H1 (cell line): ENCODE measurements around the gene METTL8. TPM values are rescaled to one million over a fixed set of nuclear protein-coding genes. Genes with fewer than 3 reads are reported as not detected.
A peak's percentile ranks its signal among the peaks of the same experiment; 100 is the strongest.

Source experiments
- CTCF ChIA-PET: fragments of 300-600 bp; sonication (Branson Sonifier 250); formaldehyde crosslinking; loops from one replicate; lab custom pipeline; 2021; ENCODE audit not compliant: partially characterized antibody; lab: Charles Lee
- POLR2A ChIA-PET: fragments of 300-600 bp; sonication (Branson Sonifier 250); formaldehyde crosslinking; loops from one replicate; lab custom pipeline; 2021; ENCODE audit warnings: inconsistent platforms; ENCODE audit not compliant: partially characterized antibody; lab: Charles Lee
- DNase-seq, 2 experiments: peaks; one replicate each; pipeline versions ENCODE4 v3.0.0 to v3.0.0-alpha.2; 2010 to 2022; ENCODE audit warnings: low spot score in 2 of 2, low read depth in 1 of 2, mixed read lengths in 1 of 2
- FAIRE-seq: peaks from 2 replicates; lab custom pipeline; 2011; peaks lifted over from hg19 to GRCh38; lab: Jason Lieb, UNC
- H2AFZ ChIP-seq: 2 replicates; pipeline ENCODE4 v1.8.1; 2012; ENCODE audit warnings: low read length, inconsistent platforms
- H2AK5ac ChIP-seq: 2 replicates; pipeline ENCODE4 v1.6.1; 2013; ENCODE audit warnings: low read depth, low read length
- H2BK120ac ChIP-seq: replicated peaks from 2 replicates; pipeline ENCODE3; 2013; ENCODE audit warnings: low read depth, low read length, inconsistent platforms
- H2BK12ac ChIP-seq: 2 replicates; pipeline ENCODE4 v1.6.1; 2013; ENCODE audit warnings: low read depth, low read length
- H2BK15ac ChIP-seq: 2 replicates; pipeline ENCODE4 v1.6.1; 2013; ENCODE audit warnings: low read length
- H2BK20ac ChIP-seq: 2 replicates; pipeline ENCODE4 v1.6.1; 2013; ENCODE audit warnings: low read length
- H2BK5ac ChIP-seq: 2 replicates; pipeline ENCODE4 v1.6.1; 2013; ENCODE audit warnings: low read depth, low read length
- H3K14ac ChIP-seq: 2 replicates; pipeline ENCODE4 v1.6.1; 2013; ENCODE audit warnings: inconsistent platforms; ENCODE audit not compliant: insufficient read length
- H3K18ac ChIP-seq: 2 replicates; pipeline ENCODE4 v1.6.1; 2013; ENCODE audit warnings: low read length; ENCODE audit errors: extremely low read depth
- H3K23ac ChIP-seq: 2 replicates; pipeline ENCODE4 v1.6.1; 2013; ENCODE audit warnings: inconsistent platforms; ENCODE audit not compliant: insufficient read length
- H3K23me2 ChIP-seq: 2 replicates; pipeline ENCODE4 v1.6.1; 2013; ENCODE audit warnings: low read depth, low read length
- H3K27ac ChIP-seq: 2 replicates; pipeline ENCODE4 v1.6.1; 2011; ENCODE audit warnings: low read depth, low read length, inconsistent platforms
- H3K27me3 ChIP-seq, 4 experiments: replicated peaks in 1 of 4; 1 replicate in 1 of 4; 2 replicates in 3 of 4; pipeline versions ENCODE4 v1.6.1 to v1.8.1; 2011 to 2013; ENCODE audit warnings: low read length in 3 of 4, mild to moderate bottlenecking in 3 of 4, inconsistent platforms in 2 of 4, mixed read lengths in 2 of 4, moderate library complexity in 1 of 4; ENCODE audit not compliant: control insufficient read depth in 3 of 4, insufficient read depth in 3 of 4; ENCODE audit errors: extremely low read depth in 1 of 4
- H3K36me3 ChIP-seq, 4 experiments: 2 replicates each; pipeline versions ENCODE4 v1.6.1 to v1.8.1; 2011 to 2013; ENCODE audit warnings: mild to moderate bottlenecking in 4 of 4, low read length in 3 of 4, moderate library complexity in 2 of 4, control low read depth in 1 of 4, inconsistent platforms in 1 of 4; ENCODE audit not compliant: insufficient read depth in 4 of 4, control insufficient read depth in 2 of 4
- H3K4ac ChIP-seq: replicated peaks from 2 replicates; pipeline ENCODE3; 2013; ENCODE audit warnings: low read length, low read depth, mixed read lengths, inconsistent platforms; ENCODE audit not compliant: insufficient read length
- H3K4me1 ChIP-seq, 4 experiments: replicated peaks in 1 of 4; 1 replicate in 1 of 4; 2 replicates in 3 of 4; pipeline versions ENCODE4 v1.6.1 to v1.8.1; 2011 to 2013; ENCODE audit warnings: low read length in 3 of 4, inconsistent platforms in 2 of 4, mixed read lengths in 1 of 4; ENCODE audit not compliant: insufficient read depth in 4 of 4, control insufficient read depth in 3 of 4
- H3K4me2 ChIP-seq, 2 experiments: 2 replicates each; pipeline versions ENCODE4 v1.6.1 to v1.8.1; 2011 to 2013; ENCODE audit warnings: low read depth in 2 of 2, low read length in 2 of 2, control low read depth in 1 of 2, inconsistent platforms in 1 of 2, mild to moderate bottlenecking in 1 of 2; ENCODE audit not compliant: insufficient read depth in 1 of 2
- H3K4me3 ChIP-seq, 4 experiments: fragments of 200-600, 300-600 bp in 1 of 4; sonication (generic), shearing (Covaris generic), sonication (Bioruptor Twin) in 1 of 4; 2 replicates each; pipeline versions ENCODE4 v1.5.1 to v1.8.1; 2011 to 2016; ENCODE audit warnings: low read length in 4 of 4, low read depth in 3 of 4, control low read depth in 2 of 4, inconsistent platforms in 2 of 4, mild to moderate bottlenecking in 2 of 4, mixed read lengths in 1 of 4, moderate library complexity in 1 of 4; ENCODE audit not compliant: insufficient read depth in 2 of 4; ENCODE audit errors: extremely low read depth in 1 of 4
- H3K56ac ChIP-seq: replicated peaks from 2 replicates; pipeline ENCODE3; 2013; ENCODE audit warnings: low read depth, mild to moderate bottlenecking, mixed read lengths, low read length, inconsistent platforms; ENCODE audit not compliant: insufficient read length
- H3K79me1 ChIP-seq: 2 replicates; pipeline ENCODE4 v1.6.1; 2013; ENCODE audit warnings: low read depth, low read length, control low read depth
- H3K79me2 ChIP-seq, 2 experiments: 2 replicates each; pipeline versions ENCODE4 v1.6.1 to v1.8.1; 2012 to 2013; ENCODE audit warnings: low read length in 2 of 2, mild to moderate bottlenecking in 2 of 2, inconsistent platforms in 1 of 2; ENCODE audit not compliant: insufficient read depth in 2 of 2, control insufficient read depth in 1 of 2
- H3K9ac ChIP-seq, 4 experiments: replicated peaks in 1 of 4; 1 replicate in 1 of 4; 2 replicates in 3 of 4; pipeline versions ENCODE4 v1.6.1 to v1.8.1; 2011 to 2013; ENCODE audit warnings: low read depth in 3 of 4, low read length in 3 of 4, control low read depth in 2 of 4, mild to moderate bottlenecking in 2 of 4, moderate library complexity in 2 of 4, inconsistent platforms in 1 of 4; ENCODE audit errors: extremely low read depth in 1 of 4
- H3K9me3 ChIP-seq, 2 experiments: 2 replicates each; pipeline versions ENCODE4 v1.6.1 to v1.8.1; 2012 to 2013; ENCODE audit warnings: mild to moderate bottlenecking in 2 of 2, moderate library complexity in 2 of 2, control low read depth in 1 of 2, inconsistent platforms in 1 of 2, low read depth in 1 of 2, low read length in 1 of 2, mixed read lengths in 1 of 2; ENCODE audit not compliant: insufficient read depth in 2 of 2
- H4K20me1 ChIP-seq, 2 experiments: replicated peaks in 1 of 2; 2 replicates each; pipeline versions ENCODE3 to v1.8.1; 2011 to 2013; ENCODE audit warnings: inconsistent platforms in 2 of 2, low read length in 2 of 2, mild to moderate bottlenecking in 1 of 2; ENCODE audit not compliant: insufficient read depth in 2 of 2, control insufficient read depth in 1 of 2
- H4K5ac ChIP-seq: 2 replicates; pipeline ENCODE4 v1.6.1; 2013; ENCODE audit warnings: low read length, low read depth, mixed read lengths, inconsistent platforms; ENCODE audit not compliant: insufficient read length
- H4K8ac ChIP-seq: 2 replicates; pipeline ENCODE4 v1.8.0; 2013; ENCODE audit warnings: mild to moderate bottlenecking, moderate library complexity, low read length, inconsistent platforms; ENCODE audit not compliant: insufficient read depth; ENCODE audit errors: extremely low read depth
- H4K91ac ChIP-seq: replicated peaks from 2 replicates; pipeline ENCODE3; 2013; ENCODE audit warnings: low read length, mixed read lengths, inconsistent platforms; ENCODE audit not compliant: insufficient read length
- BACH1 ChIP-seq: IDR thresholded peaks from 2 replicates; pipeline ENCODE4 v1.6.1; 2012; ENCODE audit warnings: low read length, improper control_type of control experiment
- NRF1 ChIP-seq: IDR thresholded peaks from 2 replicates; pipeline ENCODE4 v1.6.1; 2011; ENCODE audit warnings: mild to moderate bottlenecking, low read depth, low read length, improper control_type of control experiment
- POLR2A ChIP-seq, 2 experiments: IDR thresholded peaks; 1 replicate in 1 of 2; 2 replicates in 1 of 2; pipeline ENCODE4 v1.6.1; 2011; ENCODE audit warnings: low read depth in 2 of 2, low read length in 2 of 2, mild to moderate bottlenecking in 2 of 2; ENCODE audit errors: control extremely low read depth in 1 of 2
- POLR2AphosphoS5 ChIP-seq: IDR thresholded peaks from 2 replicates; pipeline ENCODE4 v1.6.1; 2011; ENCODE audit warnings: low read depth, low read length
- SRF ChIP-seq: IDR thresholded peaks from 2 replicates; pipeline ENCODE4 v1.6.1; 2011; ENCODE audit warnings: mild to moderate bottlenecking, low read depth, low read length, moderate library complexity
- TBP ChIP-seq: IDR thresholded peaks from 2 replicates; pipeline ENCODE4 v1.6.1; 2011; ENCODE audit warnings: low read depth, low read length, improper control_type of control experiment
- ZNF274 ChIP-seq: IDR thresholded peaks from 2 replicates; pipeline ENCODE4 v1.7.0; 2012; ENCODE audit warnings: low read length, borderline replicate concordance; ENCODE audit errors: extremely low read depth
- WGBS, 2 experiments: shearing (Covaris generic) in 1 of 2; methylation state at CpG; one replicate each; pipeline versions ENCODE4 v1.1.6 to v1.1.7; 2013 to 2015; ENCODE audit warnings: low lambda C conversion rate in 2 of 2, mixed read lengths in 2 of 2, inconsistent platforms in 1 of 2, low coverage in 1 of 2, missing lambda C conversion rate in 1 of 2; ENCODE audit not compliant: insufficient replicate concordance in 2 of 2, insufficient coverage in 1 of 2, insufficient read length in 1 of 2; ENCODE audit errors: extremely low coverage in 1 of 2, missing lambda C conversion rate in 1 of 2; 5-methylcytosine and 5-hydroxymethylcytosine counted together
- polyA plus RNA-seq, 7 experiments: library from polyadenylated mRNA; depleted of rRNA in 3 of 7; stranded (reverse) in 5 of 7; unstranded in 2 of 7; fragments of >200 nt in 5 of 7; fragments of 200-250 nt in 2 of 7; gene quantifications; 1 replicate in 5 of 7; 2 replicates in 1 of 7; 4 replicates in 1 of 7; pipeline versions ENCODE4 v1.2.1 to v1.2.3, GENCODE V29; 2011 to 2013; ENCODE audit warnings: missing spikeins in 2 of 7, mixed read lengths in 2 of 7
- total RNA-seq: library from RNA; stranded (reverse); fragmentation: NEBNext Ultra II Directional; extraction: Animal tissue kit (Norgen Biotek cat#: 25700); gene quantifications from 2 replicates; pipeline ENCODE4 v1.2.1, GENCODE V29; 2021

The METTL8 gene
- total and polyA plus RNA-seq, 2 of the 8 experiments (the other 6 are each of a cell fraction or from before 2014, with no cell fraction given) = 17.6 to 79.7 TPM

DNA sequence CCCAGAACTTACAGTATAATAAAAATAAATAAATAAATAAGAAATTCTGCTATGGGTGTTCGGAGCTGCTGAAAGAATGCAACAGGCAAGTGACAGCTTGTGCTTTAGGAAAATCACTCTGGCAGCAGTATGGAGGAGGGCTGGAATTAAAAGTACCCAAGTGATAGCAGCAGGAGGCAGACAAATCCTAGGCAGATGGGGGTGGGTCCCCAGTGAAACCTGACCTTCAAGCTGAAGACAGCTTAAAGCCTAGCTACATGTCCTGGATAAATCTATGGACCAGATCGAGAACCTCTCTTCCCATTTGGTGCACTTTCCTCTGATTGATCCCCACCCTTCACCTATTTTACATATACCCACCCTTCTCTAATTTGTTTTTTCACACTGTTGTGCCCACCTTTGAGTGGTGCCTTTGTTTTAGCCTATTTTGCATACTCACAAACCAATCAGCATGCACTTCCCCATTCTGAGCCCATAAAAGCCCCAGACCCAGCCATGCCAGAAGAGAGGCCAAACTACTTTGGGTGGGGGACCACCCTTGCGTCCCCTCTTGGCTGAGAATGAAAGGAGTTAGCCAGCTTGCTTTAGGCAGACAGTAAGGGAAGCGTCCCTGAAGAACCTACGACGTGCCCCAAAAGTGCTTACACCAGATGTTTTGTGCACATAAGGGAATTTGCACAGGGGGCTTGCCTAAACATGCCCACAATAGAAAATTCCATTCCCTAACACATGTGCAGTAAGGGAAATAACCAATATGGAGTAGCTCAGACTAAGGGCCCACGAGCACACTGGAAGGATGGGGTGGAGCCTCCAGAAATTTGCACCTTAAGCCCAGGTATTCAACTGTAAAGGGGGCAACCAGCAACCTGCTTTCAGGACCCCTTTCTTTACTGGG is 3.0 kb downstream of the METTL8 start:
- peak overlapping the region; percentile 93 for H2BK120ac ChIP-seq
- H3K23ac ChIP-seq = no peak overlapping the region
- peak overlapping the region; percentile 10; the same call in 1 of the 2 replicates for H2BK12ac ChIP-seq
- no peak overlapping the region for H2AFZ ChIP-seq
- no peak overlapping the region for H2AK5ac ChIP-seq
- H3K4ac ChIP-seq = peak overlapping the region; percentile 76
- H3K27ac ChIP-seq = peak overlapping the region; percentile 58; the same call in 1 of the 2 replicates
- peak overlapping the region; percentile 33 to 96; a peak in 3 of 4 replicates for H3K4me2 ChIP-seq
- H3K4me3 ChIP-seq = peak overlapping the region in 1 of 4 experiments; percentile 5; a peak in 1 of 8 replicates
- no peak overlapping the region for H2BK15ac ChIP-seq
- H3K9me3 ChIP-seq = no peaks in the 10 kb centered on the region; a peak in 1 of 4 replicates
- H3K14ac ChIP-seq = no peak overlapping the region
- WGBS, 2 experiments = 57% methylated on average over 7 of the region's 7 CpGs; no CpG with 5 or more reads in 1 of the 2 experiments
- peak overlapping the region; percentile 43; the same call in 1 of the 2 replicates for H4K8ac ChIP-seq
- ChIA-PET CTCF (interaction anchor here (0.6 to 3.8 kb wide), 8 partner anchors 8 to 590 kb away, joined by 3 to 20 read pairs (median 4); no protein-coding TSS in a partner anchor), POLR2A (interaction anchor here (0.6 to 4.8 kb wide), 17 partner anchors 10 to 462 kb away, joined by 3 to 21 read pairs (median 3); partner anchors contain the start of genes CYBRD1 and TLK1)
- H4K20me1 ChIP-seq = peaks cover 0 to 3% of the 10 kb centered on the region in 2 experiments
- TF ChIP-seq BACH1 (no peak), POLR2AphosphoS5 (peak; percentile 19; the same call in 1 of the 2 replicates), POLR2A (IDR thresholded peaks at IDR 0.05; ENCODE audit: control extremely low read depth in 1 of 2, low read depth in 2 of 2, low read length in 2 of 2) (peak in 1 of 2 experiments; percentile 59; a peak in 2 of 3 replicates), TBP (peak; percentile 62), SRF (no peak), NRF1 (no peak), ZNF274 (no peak)
- H3K4me1 ChIP-seq = peaks cover 3 to 19% (median 10%) of the 10 kb centered on the region in 4 experiments
- peaks cover 0 to 83% of the 10 kb centered on the region in 2 experiments; a peak in 2 of 4 replicates for H3K79me2 ChIP-seq
- peak overlapping the region; percentile 6; the same call in 1 of the 2 replicates for H2BK20ac ChIP-seq
- no peak overlapping the region for H3K9ac ChIP-seq
- H2BK5ac ChIP-seq = peak overlapping the region; percentile 90; the same call in 1 of the 2 replicates
- H4K5ac ChIP-seq = peak overlapping the region; percentile 62
- H4K91ac ChIP-seq = no peak overlapping the region
- H3K27me3 ChIP-seq = no peaks in the 10 kb centered on the region
- peaks cover 4% of the 10 kb centered on the region; the same call in 1 of the 2 replicates for H3K23me2 ChIP-seq
- peaks cover 2% of the 10 kb centered on the region for H3K79me1 ChIP-seq
- no peak for DNase-seq
- peak; percentile 36 for FAIRE-seq
- no peak overlapping the region for H3K56ac ChIP-seq
- peak overlapping the region; percentile 65; the same call in 1 of the 2 replicates for H3K18ac ChIP-seq
- peaks cover 0 to 7% (median under 1%) of the 10 kb centered on the region in 4 experiments; a peak in 3 of 8 replicates for H3K36me3 ChIP-seq
